22Rv1 (cell line): Measurements from ENCODE around the gene ELMOD1.

Source experiments
- H3K27ac ChIP-seq: fragments of 450-650 bp; 2 replicates; pipeline ENCODE4 v1.5.1; 2017
- ZFX ChIP-seq: fragments of 450-650 bp; IDR thresholded peaks from 2 replicates; pipeline ENCODE4 v1.6.1; 2017; ENCODE audit warnings: antibody characterized with exemption, borderline replicate concordance
- TF ChIP-seq, protein P1 (sequence below): fragments of 450-650 bp; IDR thresholded peaks from 2 replicates; pipeline ENCODE4 v1.5.1; 2017; ENCODE audit warnings: mild to moderate bottlenecking

Gene ELMOD1

DNA sequence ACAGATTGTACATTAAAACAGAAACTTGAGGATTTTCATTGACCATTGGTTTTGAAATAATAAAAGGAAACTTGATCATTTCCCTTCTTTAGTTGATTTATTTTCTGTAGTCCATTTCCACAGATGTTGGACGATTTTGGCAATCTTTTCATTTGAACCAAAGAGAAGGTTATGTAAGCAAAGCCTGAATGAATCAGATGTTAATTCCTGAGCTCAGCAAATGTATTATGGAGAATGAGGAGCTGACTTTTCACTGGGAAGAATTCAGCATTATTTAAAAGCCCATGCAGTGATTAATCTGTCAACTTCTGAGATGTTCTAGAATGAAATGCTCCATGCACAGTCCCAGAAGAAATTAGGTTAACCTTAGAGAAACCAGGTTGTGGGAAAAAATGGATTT, 29.0 kb downstream of the ELMOD1 start:
- TF ChIP-seq ZFX = no peak
- TF ChIP-seq, protein P1, sequence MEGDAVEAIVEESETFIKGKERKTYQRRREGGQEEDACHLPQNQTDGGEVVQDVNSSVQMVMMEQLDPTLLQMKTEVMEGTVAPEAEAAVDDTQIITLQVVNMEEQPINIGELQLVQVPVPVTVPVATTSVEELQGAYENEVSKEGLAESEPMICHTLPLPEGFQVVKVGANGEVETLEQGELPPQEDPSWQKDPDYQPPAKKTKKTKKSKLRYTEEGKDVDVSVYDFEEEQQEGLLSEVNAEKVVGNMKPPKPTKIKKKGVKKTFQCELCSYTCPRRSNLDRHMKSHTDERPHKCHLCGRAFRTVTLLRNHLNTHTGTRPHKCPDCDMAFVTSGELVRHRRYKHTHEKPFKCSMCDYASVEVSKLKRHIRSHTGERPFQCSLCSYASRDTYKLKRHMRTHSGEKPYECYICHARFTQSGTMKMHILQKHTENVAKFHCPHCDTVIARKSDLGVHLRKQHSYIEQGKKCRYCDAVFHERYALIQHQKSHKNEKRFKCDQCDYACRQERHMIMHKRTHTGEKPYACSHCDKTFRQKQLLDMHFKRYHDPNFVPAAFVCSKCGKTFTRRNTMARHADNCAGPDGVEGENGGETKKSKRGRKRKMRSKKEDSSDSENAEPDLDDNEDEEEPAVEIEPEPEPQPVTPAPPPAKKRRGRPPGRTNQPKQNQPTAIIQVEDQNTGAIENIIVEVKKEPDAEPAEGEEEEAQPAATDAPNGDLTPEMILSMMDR = no peak
- H3K27ac ChIP-seq = no peak overlapping the region

DNA sequence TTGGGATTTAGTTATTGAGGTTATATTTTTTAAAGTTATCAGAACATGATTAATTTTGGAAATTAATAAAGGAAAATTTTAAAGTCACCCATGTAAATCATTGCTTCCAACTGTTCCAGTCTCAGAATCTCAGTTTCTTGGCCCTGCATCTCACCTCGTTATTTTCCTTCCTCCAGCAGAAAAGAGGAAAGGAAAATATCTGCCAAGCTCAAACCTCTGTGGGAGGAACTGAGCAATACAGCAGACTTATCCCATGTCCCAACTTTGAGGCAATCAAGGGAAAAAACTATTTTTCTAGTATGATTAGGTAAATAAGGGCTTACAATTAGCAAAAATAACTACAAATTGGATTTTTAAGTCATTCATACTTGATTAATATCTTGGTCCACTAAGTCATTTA, 30.1 kb downstream of the ELMOD1 start:
- TF ChIP-seq ZFX = no peak
- TF ChIP-seq, protein P1 = no peak
- no peak overlapping the region for H3K27ac ChIP-seq

DNA sequence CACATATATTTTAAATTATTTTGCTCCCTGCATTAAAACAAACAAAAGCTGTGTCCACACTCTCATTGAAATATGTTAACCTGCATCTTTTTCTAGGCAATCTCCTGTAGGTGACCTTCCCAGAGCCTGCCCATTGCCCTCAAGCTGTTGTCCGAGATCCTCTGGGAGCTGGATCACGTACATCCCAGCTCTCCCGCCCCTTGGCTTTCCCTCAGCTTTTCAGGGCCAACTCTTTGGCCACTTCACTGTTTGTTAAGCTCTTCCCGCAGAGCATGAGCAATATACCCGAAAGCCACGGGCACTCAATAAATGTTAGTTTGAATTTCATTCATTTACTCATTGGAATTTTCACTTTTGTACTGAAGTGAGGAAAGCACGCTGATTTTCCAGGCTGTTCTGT, 32.2 kb downstream of the ELMOD1 start:
- TF ChIP-seq, protein P1 = no peak
- TF ChIP-seq ZFX = no peak
- no peak overlapping the region for H3K27ac ChIP-seq

DNA sequence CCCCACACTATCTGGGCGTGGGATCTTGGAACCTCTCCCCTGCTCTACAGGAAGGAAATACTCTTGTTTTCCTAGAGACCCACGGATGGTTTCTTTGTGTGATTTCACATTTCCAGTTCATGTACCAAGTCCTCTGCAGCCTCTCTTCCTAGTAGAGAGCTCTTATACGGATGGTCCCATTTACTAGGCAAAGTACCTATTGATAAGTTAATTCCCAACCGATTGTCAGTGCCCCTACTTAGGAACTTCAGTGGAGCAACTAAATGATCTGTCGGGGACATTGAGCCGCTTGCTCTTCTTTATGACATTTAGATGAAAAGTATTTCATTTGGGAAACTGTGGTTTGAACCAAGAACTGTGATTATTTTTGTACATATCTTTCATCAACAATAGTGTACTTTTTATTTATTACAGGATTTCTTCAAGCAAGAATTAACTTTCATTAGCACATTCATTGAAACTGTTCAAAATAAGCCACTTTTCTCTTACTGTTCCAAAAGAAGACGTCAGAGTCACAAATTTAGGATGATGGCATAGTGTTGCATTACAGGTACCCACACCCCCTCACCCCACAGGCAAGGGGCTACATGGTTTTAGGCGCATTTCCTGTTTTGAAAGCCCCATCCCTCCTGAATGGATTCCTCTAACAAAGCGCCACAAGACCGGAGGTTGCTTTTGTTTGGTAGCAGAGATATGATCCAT, 34.2 kb downstream of the ELMOD1 start:
- no peak overlapping the region for H3K27ac ChIP-seq
- no peak for TF ChIP-seq ZFX
- TF ChIP-seq, protein P1 = no peak

DNA sequence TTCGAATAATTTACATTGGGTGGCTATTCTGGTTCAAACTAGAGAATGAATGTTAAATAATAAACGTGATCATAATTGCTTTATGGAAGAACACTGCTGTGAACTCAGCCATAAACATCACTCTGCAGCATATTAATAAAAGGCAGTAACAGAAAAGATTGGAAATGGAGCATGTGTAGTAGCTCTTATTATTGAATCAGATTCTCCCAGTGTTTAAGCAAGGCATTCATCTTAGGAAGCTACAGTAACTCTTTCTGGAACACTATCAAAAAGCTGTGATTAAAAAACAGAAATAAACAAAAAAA, 34.7 kb downstream of the ELMOD1 start:
- TF ChIP-seq, protein P1 = no peak
- TF ChIP-seq ZFX = no peak
- no peak overlapping the region for H3K27ac ChIP-seq

DNA sequence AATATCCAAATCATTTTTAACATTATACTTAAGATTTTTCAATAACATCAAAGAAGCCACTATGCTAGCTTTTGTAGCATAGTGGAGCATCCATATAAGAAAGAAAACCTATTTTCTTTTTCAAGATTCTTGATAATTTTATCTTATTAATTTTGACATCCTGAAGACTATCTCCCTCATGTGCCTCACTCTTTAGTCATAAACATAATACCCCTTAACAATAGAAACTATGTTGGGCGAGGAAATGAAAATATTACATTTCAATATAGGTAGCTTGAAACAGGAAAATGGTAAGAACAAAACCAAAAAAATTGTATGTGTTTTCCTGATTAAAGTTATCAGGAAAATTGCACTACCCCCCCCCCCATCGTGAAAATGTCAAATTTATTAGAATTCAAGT, 40.1 kb downstream of the ELMOD1 start:
- TF ChIP-seq, protein P1 = no peak
- TF ChIP-seq ZFX = no peak
- no peak overlapping the region for H3K27ac ChIP-seq

DNA sequence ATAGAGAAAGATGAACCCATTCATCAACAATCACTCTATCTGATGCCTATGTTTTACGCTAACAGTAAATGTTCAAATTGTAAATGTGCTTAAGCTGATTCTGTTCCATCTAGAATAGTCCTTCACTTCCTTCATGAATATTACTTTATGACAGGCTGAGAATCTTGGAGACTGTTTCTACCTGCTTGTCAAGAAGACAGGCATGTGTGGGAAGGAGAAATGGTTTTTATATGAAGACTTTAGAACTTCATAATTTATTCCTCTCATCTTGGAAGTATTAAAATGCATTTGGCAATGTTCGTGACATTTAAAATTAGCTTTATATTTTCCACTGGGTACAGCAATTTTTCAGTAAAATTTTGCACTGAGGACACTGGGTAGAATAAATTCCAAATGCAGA, 41.0 kb downstream of the ELMOD1 start:
- no peak overlapping the region for H3K27ac ChIP-seq
- TF ChIP-seq, protein P1 = no peak
- TF ChIP-seq ZFX = no peak
